ENCODE measurements around the gene RASSF5. TPM values are rescaled to one million over a fixed set of nuclear protein-coding genes. Genes with fewer than 3 reads are reported as not detected.

The RASSF5 gene
- total and polyA plus RNA-seq, 2 of the 13 experiments (the other 11 are each of a cell fraction or from before 2014, with no cell fraction given) = 0.18 to 0.40 TPM

GRCh38 chr1:206507284-206508129, at the start of gene RASSF5 (continued):
- no peak for TF ChIP-seq NR2F6 (IDR thresholded peaks at IDR 0.05)
- TF ChIP-seq NR2F6 (CRISPR knock-in tag; IDR thresholded peaks at IDR 0.05) = no peak
- no peak for TF ChIP-seq TP53 (CRISPR knock-in tag; conservative IDR thresholded peaks at IDR 0.05)
- TF ChIP-seq POLR2G (IDR thresholded peaks at IDR 0.05; ENCODE audit: low read depth, low read length) = peak; percentile 60
- TF ChIP-seq NCOA2 (CRISPR knock-in tag; IDR thresholded peaks at IDR 0.05) = no peak

GRCh38 chr1:206459703-206460102, 47.6 kb upstream of the RASSF5 start:
- ChIA-PET CTCF (ENCODE audit: low intra/inter-chr PET ratio, low total read pairs) (no interaction called here), POLR2A (no interaction called here)
- 99% methylated on average over 4 of the region's 4 CpGs for WGBS (ENCODE audit: low lambda C conversion rate)

More at GRCh38 chr1:206459703-206460102, 47.6 kb upstream of the RASSF5 start:
- no TSS peak for BruUV-seq (replicated peaks)
- H3K9ac ChIP-seq (ENCODE audit: insufficient read depth, low read depth, low read length) = no peak overlapping the region
- H2AFZ ChIP-seq (ENCODE audit: low read length) = no peak overlapping the region
- no peak overlapping the region for H3K4me3 ChIP-seq (replicated peaks in 1 of 3; ENCODE audit: insufficient read depth in 1 of 3, low read depth in 2 of 3, low read length in 3 of 3)
- no peaks in the 10 kb centered on the region for H3K9me3 ChIP-seq (ENCODE audit: low read length)
- no peak for ATAC-seq
- H3K4me2 ChIP-seq (ENCODE audit: low read depth, low read length) = no peak overlapping the region
- H4K20me1 ChIP-seq (ENCODE audit: insufficient read depth, low read length) = peaks cover 3% of the 10 kb centered on the region; the same call in 1 of the 2 replicates
- H3K4me1 ChIP-seq (ENCODE audit: insufficient read depth, low read length) = no peaks in the 10 kb centered on the region
- peaks cover 11 to 38% of the 10 kb centered on the region in 2 experiments; a peak in 4 of 5 replicates for H3K36me3 ChIP-seq (replicated peaks in 1 of 2; ENCODE audit: control insufficient read depth in 1 of 2, insufficient read depth in 2 of 2, low read length in 2 of 2)
- H3K27me3 ChIP-seq (ENCODE audit: control insufficient read depth in 1 of 2, insufficient read depth in 2 of 2, low read length in 2 of 2) = no peaks in the 10 kb centered on the region
- intact Hi-C loops (cut with micrococcal nuclease; ENCODE audit: unreplicated experiment) = no loop called here
- in situ Hi-C loops (cut with HindIII; ENCODE audit: extremely low pct_ligation_motif_present, low pct_unique_long_range_greater_than_20kb) = no loop called here
- DNase-seq (ENCODE audit: low spot score) = no peak
- FAIRE-seq = no peak
- no peaks in the 10 kb centered on the region for H3K79me2 ChIP-seq (ENCODE audit: insufficient read depth, low read length)
- H3K27ac ChIP-seq (ENCODE audit: extremely low read length, insufficient read depth, low read length) = no peak overlapping the region
- no peak for TF ChIP-seq SNAI1 (CRISPR knock-in tag; IDR thresholded peaks at IDR 0.05; ENCODE audit: borderline replicate concordance)
- no peak for TF ChIP-seq ZNF564 (CRISPR knock-in tag; IDR thresholded peaks at IDR 0.05)
- TF ChIP-seq ELF1 (CRISPR knock-in tag; IDR thresholded peaks at IDR 0.05) = no peak
- TF ChIP-seq CSRNP2 (CRISPR knock-in tag; conservative IDR thresholded peaks at IDR 0.05; ENCODE audit: low read depth) = no peak
- no peak for TF ChIP-seq ZNF616 (CRISPR knock-in tag; IDR thresholded peaks at IDR 0.05; ENCODE audit: low read depth)
- no peak for TF ChIP-seq NFIC (IDR thresholded peaks at IDR 0.05; ENCODE audit: low read length)
- no peak for TF ChIP-seq SRSF4 (IDR thresholded peaks at IDR 0.05; ENCODE audit: low read depth, low read length, poor library complexity, severe bottlenecking)
- no peak for TF ChIP-seq ZFP90 (CRISPR knock-in tag; IDR thresholded peaks at IDR 0.05; ENCODE audit: borderline replicate concordance)
- no peak for TF ChIP-seq TEAD2 (CRISPR knock-in tag; IDR thresholded peaks at IDR 0.05)
